HG02884 (cell line): ENCODE results near the gene RAD21L1.
"Not testable (repeated sequence)": the region's sequence is repeated elsewhere in the genome, so short reads cannot be mapped to it uniquely, and the experiment has no call there.

Experiments
- ATAC-seq: cut with Tn5 transposase; IDR thresholded peaks from one replicate; pipeline ENCODE4 v1.9.1; 2021; ENCODE audit warnings: mild to moderate bottlenecking, moderate library complexity; ENCODE audit not compliant: unreplicated experiment

Gene RAD21L1

GRCh38 chr20:1224205-1224890 is 1.5 kb upstream of the RAD21L1 start:
- no peak for ATAC-seq

GRCh38 chr20:1225263-1225782 is 521 bp upstream of the RAD21L1 start:
- ATAC-seq = no peak

- no peak for ATAC-seq
Observed at GRCh38 chr20:1229541-1229940, 3.7 kb downstream of the RAD21L1 start.

GRCh38 chr20:1232286-1233111 is 6.7 kb downstream of the RAD21L1 start:
- ATAC-seq = no peak

GRCh38 chr20:1240549-1240948 is 14.7 kb downstream of the RAD21L1 start:
- no peak for ATAC-seq

GRCh38 chr20:1241456-1241855 is 15.6 kb downstream of the RAD21L1 start:
- no peak for ATAC-seq

- no peak for ATAC-seq
Observed at GRCh38 chr20:1242099-1242498, 16.3 kb downstream of the RAD21L1 start.

GRCh38 chr20:1242530-1242929 is 16.7 kb downstream of the RAD21L1 start:
- no peak for ATAC-seq

GRCh38 chr20:1245578-1245977 is 19.7 kb downstream of the RAD21L1 start:
- ATAC-seq = no peak

GRCh38 chr20:1247689-1248088 is 21.8 kb downstream of the RAD21L1 start:
- ATAC-seq = no peak

GRCh38 chr20:1250282-1250681 is 24.4 kb downstream of the RAD21L1 start:
- ATAC-seq = not testable (repeated sequence)

- no peak for ATAC-seq
Observed at GRCh38 chr20:1252416-1252815, 26.6 kb downstream of the RAD21L1 start.

GRCh38 chr20:1254254-1254653 is 28.4 kb downstream of the RAD21L1 start:
- no peak for ATAC-seq

- no peak for ATAC-seq
Observed at GRCh38 chr20:1255675-1256074, 29.8 kb downstream of the RAD21L1 start.

GRCh38 chr20:1263853-1264252 is 38.0 kb downstream of the RAD21L1 start:
- no peak for ATAC-seq

GRCh38 chr20:1264727-1265126 is 38.9 kb downstream of the RAD21L1 start:
- ATAC-seq = no peak

GRCh38 chr20:1265226-1265915 is 39.5 kb downstream of the RAD21L1 start:
- no peak for ATAC-seq

GRCh38 chr20:1265916-1266166 is 40.0 kb downstream of the RAD21L1 start:
- no peak for ATAC-seq

- ATAC-seq = no peak
Observed at GRCh38 chr20:1266167-1266973, 40.5 kb downstream of the RAD21L1 start, which contains the start of gene SNPH. TSS of gene SNPH (plus strand) at chr20:1266294. CDS start at chr20:1296240, 29,946 bp downstream.

GRCh38 chr20:1267161-1267560 is 41.3 kb downstream of the RAD21L1 start:
- no peak for ATAC-seq
